PFSK-1 (cell line): ENCODE results near the gene UCN2.

Experiments used
- POLR2AphosphoS5 ChIP-seq: IDR thresholded peaks from 2 replicates; pipeline ENCODE4 v1.6.1; 2012; ENCODE audit warnings: low read depth, mild to moderate bottlenecking, control low read depth, low read length, moderate library complexity
- SIN3A ChIP-seq: IDR thresholded peaks from 2 replicates; pipeline ENCODE4 v1.6.1; 2012; ENCODE audit warnings: mild to moderate bottlenecking, low read length, moderate library complexity, borderline replicate concordance; ENCODE audit not compliant: insufficient read depth
- TAF1 ChIP-seq: IDR thresholded peaks from 2 replicates; pipeline ENCODE4 v1.6.1; 2012; ENCODE audit warnings: low read length, control low read depth, borderline replicate concordance; ENCODE audit not compliant: insufficient read depth
- TF ChIP-seq, protein P1 (sequence below), 2 experiments: IDR thresholded peaks; 2 replicates each; pipeline versions ENCODE4 v1.6.1 to v1.8.0; 2011 to 2012; ENCODE audit warnings: low read depth in 2 of 2, low read length in 2 of 2, control low read depth in 1 of 2, inconsistent platforms in 1 of 2, mild to moderate bottlenecking in 1 of 2, moderate library complexity in 1 of 2; ENCODE audit not compliant: insufficient read depth in 1 of 2

DNA sequence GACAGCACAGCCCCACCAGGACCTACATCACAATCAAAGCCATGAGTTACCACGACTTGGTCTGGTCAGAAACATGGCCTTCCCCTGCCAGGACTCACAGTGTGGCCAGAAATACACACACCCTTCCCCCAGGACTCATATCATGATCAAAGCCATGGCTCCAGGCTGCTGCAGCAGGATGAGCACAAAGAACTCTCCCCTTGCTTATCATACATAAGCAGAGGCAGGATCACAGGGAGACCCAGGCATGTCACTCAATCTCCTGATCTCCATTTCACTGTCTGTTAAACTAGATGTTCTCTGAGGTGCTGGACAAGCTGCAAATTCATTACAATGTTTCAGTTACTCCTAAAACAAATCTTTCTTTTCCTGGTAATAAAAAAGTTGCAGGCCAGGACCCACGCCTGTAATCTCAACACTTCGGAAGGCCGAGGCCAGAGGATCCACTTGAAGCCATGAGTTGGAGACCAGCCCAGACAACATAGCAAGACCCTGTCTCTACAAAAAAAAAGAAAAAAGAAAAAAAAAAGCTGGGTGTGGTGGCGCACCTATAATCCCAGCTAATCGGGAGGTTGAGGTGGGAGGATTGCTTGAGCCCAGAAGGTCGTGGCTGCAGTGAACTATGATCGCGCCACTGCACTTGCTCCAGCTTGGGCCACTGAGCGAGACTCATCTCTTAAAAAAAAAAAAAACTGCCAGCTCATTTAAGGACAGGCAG is 8.2 kb downstream of the UCN2 start:
- no peak for TF ChIP-seq TAF1
- no peak for TF ChIP-seq POLR2AphosphoS5
- TF ChIP-seq, protein P1, sequence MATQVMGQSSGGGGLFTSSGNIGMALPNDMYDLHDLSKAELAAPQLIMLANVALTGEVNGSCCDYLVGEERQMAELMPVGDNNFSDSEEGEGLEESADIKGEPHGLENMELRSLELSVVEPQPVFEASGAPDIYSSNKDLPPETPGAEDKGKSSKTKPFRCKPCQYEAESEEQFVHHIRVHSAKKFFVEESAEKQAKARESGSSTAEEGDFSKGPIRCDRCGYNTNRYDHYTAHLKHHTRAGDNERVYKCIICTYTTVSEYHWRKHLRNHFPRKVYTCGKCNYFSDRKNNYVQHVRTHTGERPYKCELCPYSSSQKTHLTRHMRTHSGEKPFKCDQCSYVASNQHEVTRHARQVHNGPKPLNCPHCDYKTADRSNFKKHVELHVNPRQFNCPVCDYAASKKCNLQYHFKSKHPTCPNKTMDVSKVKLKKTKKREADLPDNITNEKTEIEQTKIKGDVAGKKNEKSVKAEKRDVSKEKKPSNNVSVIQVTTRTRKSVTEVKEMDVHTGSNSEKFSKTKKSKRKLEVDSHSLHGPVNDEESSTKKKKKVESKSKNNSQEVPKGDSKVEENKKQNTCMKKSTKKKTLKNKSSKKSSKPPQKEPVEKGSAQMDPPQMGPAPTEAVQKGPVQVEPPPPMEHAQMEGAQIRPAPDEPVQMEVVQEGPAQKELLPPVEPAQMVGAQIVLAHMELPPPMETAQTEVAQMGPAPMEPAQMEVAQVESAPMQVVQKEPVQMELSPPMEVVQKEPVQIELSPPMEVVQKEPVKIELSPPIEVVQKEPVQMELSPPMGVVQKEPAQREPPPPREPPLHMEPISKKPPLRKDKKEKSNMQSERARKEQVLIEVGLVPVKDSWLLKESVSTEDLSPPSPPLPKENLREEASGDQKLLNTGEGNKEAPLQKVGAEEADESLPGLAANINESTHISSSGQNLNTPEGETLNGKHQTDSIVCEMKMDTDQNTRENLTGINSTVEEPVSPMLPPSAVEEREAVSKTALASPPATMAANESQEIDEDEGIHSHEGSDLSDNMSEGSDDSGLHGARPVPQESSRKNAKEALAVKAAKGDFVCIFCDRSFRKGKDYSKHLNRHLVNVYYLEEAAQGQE (IDR thresholded peaks at IDR 0.05; ENCODE audit: insufficient read depth in 1 of 2, low read depth in 2 of 2, low read length in 2 of 2), result no peak
- no peak for TF ChIP-seq SIN3A
